ENCODE results near the gene GPATCH2L.

Gene GPATCH2L

DNA sequence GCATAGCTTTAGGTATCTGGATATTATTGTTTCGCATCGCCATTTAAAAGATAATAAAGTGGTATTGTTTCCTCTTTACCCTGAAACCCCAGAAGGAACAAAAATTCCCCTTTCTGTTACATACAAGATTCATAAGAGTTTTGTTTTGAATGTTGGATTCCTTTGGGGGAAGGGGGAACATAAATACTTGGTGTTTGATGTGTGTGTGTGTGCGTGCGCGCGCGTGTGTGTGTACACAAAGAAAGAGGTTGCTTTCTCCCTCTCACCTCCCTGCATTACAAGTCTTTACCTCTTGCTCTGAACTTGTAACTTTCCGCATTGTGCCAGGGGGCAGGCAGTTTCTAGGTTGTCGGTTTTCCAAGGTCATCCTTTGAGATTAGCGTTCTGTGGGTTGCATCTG is 76.4 kb downstream of the GPATCH2L start:
- Mint-ChIP-seq H3K27me3 (ENCODE audit: low read depth, poor library complexity) (peaks cover 9% of the 10 kb centered on the region), H3K4me3 (no peak overlapping the region), H3K36me3 (ENCODE audit: low read depth) (peaks cover 9% of the 10 kb centered on the region), H3K9me3 (peaks cover 29% of the 10 kb centered on the region), H3K4me1 (peaks cover 10% of the 10 kb centered on the region), H3K27ac (no peak overlapping the region)
- TF ChIP-seq, protein P1, sequence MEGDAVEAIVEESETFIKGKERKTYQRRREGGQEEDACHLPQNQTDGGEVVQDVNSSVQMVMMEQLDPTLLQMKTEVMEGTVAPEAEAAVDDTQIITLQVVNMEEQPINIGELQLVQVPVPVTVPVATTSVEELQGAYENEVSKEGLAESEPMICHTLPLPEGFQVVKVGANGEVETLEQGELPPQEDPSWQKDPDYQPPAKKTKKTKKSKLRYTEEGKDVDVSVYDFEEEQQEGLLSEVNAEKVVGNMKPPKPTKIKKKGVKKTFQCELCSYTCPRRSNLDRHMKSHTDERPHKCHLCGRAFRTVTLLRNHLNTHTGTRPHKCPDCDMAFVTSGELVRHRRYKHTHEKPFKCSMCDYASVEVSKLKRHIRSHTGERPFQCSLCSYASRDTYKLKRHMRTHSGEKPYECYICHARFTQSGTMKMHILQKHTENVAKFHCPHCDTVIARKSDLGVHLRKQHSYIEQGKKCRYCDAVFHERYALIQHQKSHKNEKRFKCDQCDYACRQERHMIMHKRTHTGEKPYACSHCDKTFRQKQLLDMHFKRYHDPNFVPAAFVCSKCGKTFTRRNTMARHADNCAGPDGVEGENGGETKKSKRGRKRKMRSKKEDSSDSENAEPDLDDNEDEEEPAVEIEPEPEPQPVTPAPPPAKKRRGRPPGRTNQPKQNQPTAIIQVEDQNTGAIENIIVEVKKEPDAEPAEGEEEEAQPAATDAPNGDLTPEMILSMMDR (IDR thresholded peaks at IDR 0.05): no peak
- no peak for DNase-seq

DNA sequence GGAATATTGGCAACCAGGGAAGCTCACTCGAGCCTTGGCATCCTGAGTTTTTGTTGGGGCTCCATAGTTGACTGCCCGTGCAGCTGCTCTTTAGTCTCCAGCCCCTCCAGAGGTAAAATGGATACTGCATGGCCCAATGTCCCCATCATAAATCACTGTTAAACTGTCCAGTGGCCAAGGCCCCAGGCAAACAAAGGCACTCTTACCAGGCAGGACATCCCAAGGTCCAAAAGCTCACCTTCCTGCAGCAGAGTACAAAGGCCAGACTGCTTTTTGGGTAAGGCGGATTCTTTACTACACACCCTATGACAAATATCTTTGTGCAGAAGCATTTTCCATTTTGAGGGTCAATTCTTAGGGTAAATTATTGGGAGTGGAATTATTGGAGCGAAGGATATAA is 81.1 kb downstream of the GPATCH2L start:
- Mint-ChIP-seq H3K36me3 (ENCODE audit: low read depth) (peaks cover 6% of the 10 kb centered on the region), H3K27ac (peak overlapping the region; percentile 49), H3K27me3 (ENCODE audit: low read depth, poor library complexity) (peaks cover 4% of the 10 kb centered on the region), H3K4me3 (no peak overlapping the region), H3K9me3 (peaks cover 6% of the 10 kb centered on the region), H3K4me1 (peaks cover 14% of the 10 kb centered on the region)
- peak; percentile 10 for DNase-seq
- TF ChIP-seq, protein P1 (IDR thresholded peaks at IDR 0.05): no peak

DNA sequence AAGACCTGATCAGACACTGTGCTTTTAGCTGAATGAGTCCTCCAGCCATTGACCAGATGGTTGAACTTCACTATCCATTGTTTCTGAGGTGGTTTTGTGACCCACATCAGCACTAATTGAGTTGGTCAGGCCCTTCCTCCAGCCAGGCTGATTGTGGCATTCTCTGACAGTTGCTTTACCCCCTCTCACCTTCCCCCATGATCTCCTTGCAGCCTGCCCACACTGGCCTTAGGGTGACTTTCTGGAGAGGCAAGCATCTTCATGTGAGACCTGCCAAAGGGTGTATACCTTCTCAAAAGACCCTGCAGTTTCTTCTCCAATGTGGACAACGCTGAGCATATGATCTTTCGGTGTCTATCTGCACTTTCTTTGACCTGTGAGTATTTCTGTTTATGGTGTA is 83.9 kb downstream of the GPATCH2L start:
- H3K27me3 Mint-ChIP-seq (ENCODE audit: low read depth, poor library complexity): no peaks in the 10 kb centered on the region
- peaks cover 12% of the 10 kb centered on the region for H3K9me3 Mint-ChIP-seq
- no peak overlapping the region for H3K4me3 Mint-ChIP-seq
- H3K27ac Mint-ChIP-seq: no peak overlapping the region
- peaks cover 14% of the 10 kb centered on the region for H3K4me1 Mint-ChIP-seq
- TF ChIP-seq, protein P1 (IDR thresholded peaks at IDR 0.05): no peak
- H3K36me3 Mint-ChIP-seq (ENCODE audit: low read depth): peaks cover 10% of the 10 kb centered on the region
- DNase-seq: no peak

DNA sequence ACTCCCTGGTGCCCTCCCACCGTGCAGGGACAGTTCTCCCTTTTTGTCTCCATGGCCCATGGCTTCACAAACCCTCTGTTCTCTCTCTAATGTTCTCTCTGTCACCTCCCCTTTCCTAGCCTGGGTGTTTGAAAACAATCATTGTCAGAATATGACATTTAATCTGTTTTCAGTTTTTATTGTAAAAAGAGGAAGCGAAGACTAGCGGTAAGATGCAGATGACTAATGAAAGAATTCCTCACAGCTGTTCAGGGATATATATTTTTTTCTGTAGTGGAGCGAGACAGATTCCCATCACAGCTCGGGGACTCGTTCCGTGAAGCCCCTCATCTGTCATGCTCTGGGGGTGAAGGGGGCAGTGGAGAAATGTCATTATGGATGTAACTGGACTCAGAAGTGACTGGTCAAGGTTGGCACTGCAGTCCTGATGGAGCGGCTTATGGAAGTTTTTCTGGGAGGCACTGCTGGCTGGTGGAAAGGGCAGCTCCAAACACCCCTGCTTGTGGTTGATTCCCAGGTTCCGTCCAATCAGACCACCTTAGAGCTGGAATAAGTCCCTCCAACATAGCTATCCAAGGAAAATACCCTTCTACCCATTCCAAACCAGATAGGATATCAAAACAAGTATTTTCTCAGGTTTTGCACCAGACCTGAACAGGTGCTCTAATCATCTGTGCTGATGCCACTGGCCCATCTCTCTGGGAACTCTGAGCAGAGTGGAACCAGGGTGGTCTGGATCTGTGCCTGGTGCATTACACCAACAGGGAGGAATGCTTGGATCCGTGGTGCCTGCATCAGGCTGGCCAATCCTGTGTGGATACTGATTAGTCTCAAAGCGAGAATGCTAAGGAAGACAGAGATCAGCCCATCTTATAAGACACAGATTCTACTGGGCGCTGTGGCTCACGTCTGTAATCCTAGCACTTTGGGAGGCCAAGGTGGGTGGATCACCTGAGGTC is 84.7 kb downstream of the GPATCH2L start:
- Mint-ChIP-seq H3K4me1 (peaks cover 14% of the 10 kb centered on the region), H3K27me3 (ENCODE audit: low read depth, poor library complexity) (no peaks in the 10 kb centered on the region), H3K9me3 (peaks cover 18% of the 10 kb centered on the region), H3K27ac (no peak overlapping the region), H3K36me3 (ENCODE audit: low read depth) (peaks cover 15% of the 10 kb centered on the region), H3K4me3 (no peak overlapping the region)
- no peak for DNase-seq
- TF ChIP-seq, protein P1 (IDR thresholded peaks at IDR 0.05): no peak

DNA sequence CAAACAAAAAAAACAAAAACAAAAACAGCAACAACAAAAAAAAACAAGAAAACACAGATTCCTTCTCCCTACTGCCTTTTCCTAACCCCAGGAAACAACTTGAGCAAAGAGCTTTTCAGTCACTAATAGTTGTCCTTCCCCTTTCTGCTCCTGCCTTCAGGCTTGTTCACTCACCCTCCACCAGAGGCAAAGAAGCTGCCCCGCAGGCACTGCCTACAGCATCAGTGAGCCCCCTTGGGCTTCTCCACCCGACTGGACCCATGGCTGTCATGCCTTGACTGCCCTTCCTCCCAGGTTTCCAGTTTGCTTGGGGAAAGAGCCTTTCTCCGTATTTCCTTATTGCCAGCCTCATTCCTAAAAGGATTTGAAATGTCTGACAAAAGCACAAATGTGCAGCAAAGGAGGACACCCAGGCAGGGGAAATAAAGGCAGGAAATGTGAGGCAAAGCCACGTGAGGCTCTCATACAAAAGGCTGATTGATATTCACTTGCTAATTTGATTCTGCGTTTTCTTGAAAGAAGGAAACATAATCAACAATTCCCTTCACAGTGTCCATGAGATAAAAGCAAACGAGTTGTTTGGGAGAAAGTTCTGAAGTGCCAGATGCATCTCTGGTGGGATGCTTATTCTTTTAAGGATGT is 85.7 kb downstream of the GPATCH2L start:
- H3K4me3 Mint-ChIP-seq: no peak overlapping the region
- H3K9me3 Mint-ChIP-seq: peaks cover 25% of the 10 kb centered on the region
- no peaks in the 10 kb centered on the region for H3K27me3 Mint-ChIP-seq (ENCODE audit: low read depth, poor library complexity)
- TF ChIP-seq, protein P1 (IDR thresholded peaks at IDR 0.05): no peak
- H3K27ac Mint-ChIP-seq: peak overlapping the region; percentile 24
- peaks cover 15% of the 10 kb centered on the region for H3K36me3 Mint-ChIP-seq (ENCODE audit: low read depth)
- H3K4me1 Mint-ChIP-seq: peaks cover 12% of the 10 kb centered on the region
- no peak for DNase-seq
